Liver (tissue), 9 donors: ENCODE results near the gene SCTR. TPM values are rescaled to one million over a fixed set of nuclear protein-coding genes. Genes with fewer than 3 reads are reported as not detected.

Source experiments
- DNase-seq: peaks from one replicate; pipeline ENCODE4 v3.0.0-alpha.2; 2017; ENCODE audit warnings: low spot score
- H3K27ac ChIP-seq, 2 donors: one replicate each; pipeline ENCODE4 v1.7.0; 2013; ENCODE audit warnings: inconsistent platforms in 2 of 2, low read length in 2 of 2, control low read depth in 1 of 2, low read depth in 1 of 2, mild to moderate bottlenecking in 1 of 2
- H3K27me3 ChIP-seq, 4 donors: one replicate each; pipeline versions ENCODE4 v1.6.1 to v1.7.0; 2013; ENCODE audit warnings: low read length in 3 of 4, inconsistent platforms in 1 of 4, mild to moderate bottlenecking in 1 of 4, moderate library complexity in 1 of 4; ENCODE audit not compliant: control insufficient read depth in 4 of 4, insufficient read depth in 4 of 4
- H3K36me3 ChIP-seq, 4 donors: one replicate each; pipeline versions ENCODE4 v1.6.1 to v1.7.0; 2013; ENCODE audit warnings: low read length in 3 of 4, mild to moderate bottlenecking in 3 of 4, low read depth in 1 of 4, moderate library complexity in 1 of 4; ENCODE audit not compliant: control insufficient read depth in 4 of 4, insufficient read depth in 3 of 4
- H3K4me1 ChIP-seq, 4 donors: one replicate each; pipeline versions ENCODE4 v1.6.1 to v1.7.0; 2013; ENCODE audit warnings: low read length in 3 of 4, mild to moderate bottlenecking in 3 of 4, moderate library complexity in 1 of 4; ENCODE audit not compliant: control insufficient read depth in 4 of 4, insufficient read depth in 4 of 4
- H3K4me3 ChIP-seq, 3 donors: one replicate each; pipeline versions ENCODE4 v1.6.1 to v1.7.0; 2013; ENCODE audit warnings: low read length in 3 of 3, control low read depth in 1 of 3, low read depth in 1 of 3, mild to moderate bottlenecking in 1 of 3
- H3K9ac ChIP-seq, 2 donors: one replicate each; pipeline ENCODE4 v1.7.0; 2013; ENCODE audit warnings: low read length in 2 of 2, mild to moderate bottlenecking in 2 of 2, moderate library complexity in 2 of 2, control low read depth in 1 of 2, low read depth in 1 of 2
- H3K9me3 ChIP-seq, 4 donors: one replicate each; pipeline versions ENCODE4 v1.6.1 to v1.7.0; 2013; ENCODE audit warnings: low read length in 3 of 4; ENCODE audit not compliant: control insufficient read depth in 4 of 4
- EGR1 ChIP-seq, 2 donors: IDR thresholded peaks; 2 replicates each; pipeline ENCODE4 v1.6.1; 2016 to 2018; ENCODE audit warnings: antibody characterized with exemption in 2 of 2, low read depth in 2 of 2
- FOXA1 ChIP-seq: IDR thresholded peaks from 2 replicates; pipeline ENCODE4 v1.6.1; 2016; ENCODE audit warnings: antibody characterized with exemption
- FOXA2 ChIP-seq: IDR thresholded peaks from 2 replicates; pipeline ENCODE4 v1.6.1; 2016; ENCODE audit warnings: antibody characterized with exemption
- GABPA ChIP-seq, 2 donors: IDR thresholded peaks in 1 of 2; conservative IDR thresholded peaks in 1 of 2; 2 replicates each; pipeline ENCODE4 v1.6.1; 2016; ENCODE audit warnings: antibody characterized with exemption in 2 of 2, mild to moderate bottlenecking in 1 of 2, moderate library complexity in 1 of 2
- HNF4A ChIP-seq, 2 donors: conservative IDR thresholded peaks; 2 replicates each; pipeline ENCODE4 v1.6.1; 2016; ENCODE audit warnings: antibody characterized with exemption in 2 of 2, mild to moderate bottlenecking in 2 of 2
- JUND ChIP-seq, 2 donors: IDR thresholded peaks; 2 replicates each; pipeline ENCODE4 v1.6.1; 2016; ENCODE audit warnings: antibody characterized with exemption in 2 of 2
- RAD21 ChIP-seq, 2 donors: IDR thresholded peaks; 2 replicates each; pipeline ENCODE4 v1.6.1; 2016; ENCODE audit warnings: antibody characterized with exemption in 2 of 2, mild to moderate bottlenecking in 2 of 2
- YY1 ChIP-seq: IDR thresholded peaks from 2 replicates; pipeline ENCODE4 v1.6.1; 2016; ENCODE audit warnings: antibody characterized with exemption, mild to moderate bottlenecking
- WGBS: extraction: QIAGEN DNeasy Blood & Tissue Kit; methylation state at CpG from one replicate; pipeline ENCODE4 v1.1.7; 2013; 5-methylcytosine and 5-hydroxymethylcytosine counted together
- polyA plus RNA-seq, 2 donors: library from polyadenylated mRNA; stranded (reverse) in 1 of 2; unstranded in 1 of 2; fragments of 200-250 nt in 1 of 2; fragments of >200 nt in 1 of 2; fragmentation: Nextera tagmentation in 1 of 2; extraction: Ambion mirVana in 1 of 2; gene quantifications; one replicate each; pipeline versions ENCODE4 v1.2.1 to v1.2.3, GENCODE V29; 2013 to 2015
- total RNA-seq, 2 donors: library from RNA; depleted of rRNA; stranded (reverse); fragments of >200 nt; gene quantifications; one replicate each; pipeline ENCODE4 v1.2.3, GENCODE V29; 2014
- TF ChIP-seq, protein P1 (sequence below): IDR thresholded peaks from 2 replicates; pipeline ENCODE4 v1.6.1; 2016; ENCODE audit warnings: antibody characterized with exemption, mild to moderate bottlenecking
- TF ChIP-seq, protein P2 (sequence below): IDR thresholded peaks from 2 replicates; pipeline ENCODE4 v1.6.1; 2016; ENCODE audit warnings: antibody characterized with exemption
- TF ChIP-seq, protein P3 (sequence below): IDR thresholded peaks from 2 replicates; pipeline ENCODE4 v1.6.1; 2016; ENCODE audit warnings: antibody characterized with exemption
- TF ChIP-seq, protein P4 (sequence below): fragments of 150-350 bp; IDR thresholded peaks from 2 replicates; pipeline ENCODE4 v1.5.1; 2017; ENCODE audit warnings: improper control_type of control experiment, low read depth, low read length; ENCODE audit not compliant: missing input control
- donor health status: healthy.
- donor health status: healthy.
- donor health status: healthy.
- donor health status: healthy.
- donor health status: healthy.

SCTR gene
- total and polyA plus RNA-seq, 4 donors = 0.17 to 0.47 (median 0.29) TPM

DNA sequence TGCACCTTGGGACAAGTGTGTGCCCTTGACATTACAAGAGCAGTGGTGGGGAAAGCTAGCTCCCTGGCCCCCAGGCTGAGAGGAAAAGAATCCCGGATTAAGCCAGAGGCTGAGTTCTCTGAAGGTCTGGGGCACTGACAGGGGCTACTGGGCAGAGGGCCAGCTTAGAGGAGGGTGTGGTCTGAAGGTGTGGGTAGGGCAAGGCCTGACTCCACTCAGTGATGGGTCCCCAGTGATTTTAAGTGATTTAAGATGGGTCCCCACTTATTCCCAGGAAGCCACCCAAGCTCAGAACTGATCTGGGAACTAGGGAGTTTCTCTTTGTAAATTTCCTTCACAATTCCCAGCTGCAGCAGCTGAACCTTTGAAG lies 83.8 kb downstream of the SCTR start:
- Histone ChIP-seq H3K27ac (no peak overlapping the region), H3K36me3 (peaks cover 5 to 14% (median 8%) of the 10 kb centered on the region in 4 donors), H3K4me1 (peaks cover 11 to 31% (median 25%) of the 10 kb centered on the region in 4 donors), H3K4me3 (no peak overlapping the region), H3K9ac (no peak overlapping the region), H3K27me3 (no peaks in the 10 kb centered on the region), H3K9me3 (no peaks in the 10 kb centered on the region)
- TF ChIP-seq HNF4A (conservative IDR thresholded peaks at IDR 0.05) (no peak), YY1 (no peak), RAD21 (IDR thresholded peaks at IDR 0.05) (no peak)
- DNase-seq = no peak
- WGBS = 75% methylated on average over 1 of the region's 1 CpG

DNA sequence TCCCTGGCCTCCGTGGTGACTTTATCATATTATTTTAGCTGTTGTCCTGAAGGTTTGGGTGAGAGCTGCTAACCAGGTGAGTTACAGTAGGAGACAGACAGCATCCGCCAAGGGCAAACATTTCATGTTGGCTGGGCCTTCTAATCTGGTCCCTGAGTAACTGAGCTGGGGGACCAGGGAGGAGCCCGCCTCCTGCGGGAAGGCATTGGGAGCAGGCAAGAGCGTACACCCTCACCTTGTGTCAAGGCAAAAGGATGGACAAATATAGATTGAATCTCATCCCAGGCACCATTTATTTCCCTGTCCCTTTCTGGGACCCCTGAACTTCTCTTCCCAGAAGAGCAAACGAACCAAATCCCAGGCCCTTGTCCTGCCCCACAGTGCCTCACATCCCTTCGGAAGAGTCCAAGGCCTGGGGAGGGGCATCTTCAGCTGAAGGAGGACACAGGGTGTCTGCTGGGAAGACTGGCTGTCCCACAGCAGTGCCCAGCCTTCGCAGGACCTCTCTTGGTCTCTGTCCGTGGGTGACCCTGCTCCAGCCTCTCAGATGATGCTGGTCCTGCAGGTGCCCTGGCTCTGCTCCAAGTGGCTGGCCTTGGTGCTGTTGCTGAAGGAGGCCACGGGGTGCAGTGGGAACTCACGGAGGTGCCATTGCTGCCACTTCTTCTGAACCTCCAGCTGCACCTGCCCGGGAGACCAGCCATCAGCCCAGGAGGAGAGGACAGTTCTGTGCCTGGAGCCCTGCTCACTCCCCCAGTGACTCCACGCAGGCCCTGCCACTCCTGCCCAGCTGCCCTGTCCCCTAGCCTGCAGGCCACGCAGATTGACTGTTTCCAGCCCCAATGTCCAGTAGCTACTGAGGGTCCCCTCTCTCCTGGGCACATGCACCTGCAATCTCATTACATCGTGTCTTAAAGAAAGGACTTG lies 84.4 kb downstream of the SCTR start:
- no peak for DNase-seq
- WGBS = 82% methylated on average over 15 of the region's 15 CpGs

More for the DNA sequence above, 84.4 kb downstream of the SCTR start:
- Histone ChIP-seq H3K9me3 (no peaks in the 10 kb centered on the region), H3K4me1 (peaks cover 11 to 38% (median 31%) of the 10 kb centered on the region in 4 donors), H3K9ac (no peak overlapping the region), H3K27me3 (no peaks in the 10 kb centered on the region), H3K36me3 (peaks cover 5 to 14% (median 8%) of the 10 kb centered on the region in 4 donors), H3K27ac (no peak overlapping the region), H3K4me3 (no peak overlapping the region)
- TF ChIP-seq, protein P1, sequence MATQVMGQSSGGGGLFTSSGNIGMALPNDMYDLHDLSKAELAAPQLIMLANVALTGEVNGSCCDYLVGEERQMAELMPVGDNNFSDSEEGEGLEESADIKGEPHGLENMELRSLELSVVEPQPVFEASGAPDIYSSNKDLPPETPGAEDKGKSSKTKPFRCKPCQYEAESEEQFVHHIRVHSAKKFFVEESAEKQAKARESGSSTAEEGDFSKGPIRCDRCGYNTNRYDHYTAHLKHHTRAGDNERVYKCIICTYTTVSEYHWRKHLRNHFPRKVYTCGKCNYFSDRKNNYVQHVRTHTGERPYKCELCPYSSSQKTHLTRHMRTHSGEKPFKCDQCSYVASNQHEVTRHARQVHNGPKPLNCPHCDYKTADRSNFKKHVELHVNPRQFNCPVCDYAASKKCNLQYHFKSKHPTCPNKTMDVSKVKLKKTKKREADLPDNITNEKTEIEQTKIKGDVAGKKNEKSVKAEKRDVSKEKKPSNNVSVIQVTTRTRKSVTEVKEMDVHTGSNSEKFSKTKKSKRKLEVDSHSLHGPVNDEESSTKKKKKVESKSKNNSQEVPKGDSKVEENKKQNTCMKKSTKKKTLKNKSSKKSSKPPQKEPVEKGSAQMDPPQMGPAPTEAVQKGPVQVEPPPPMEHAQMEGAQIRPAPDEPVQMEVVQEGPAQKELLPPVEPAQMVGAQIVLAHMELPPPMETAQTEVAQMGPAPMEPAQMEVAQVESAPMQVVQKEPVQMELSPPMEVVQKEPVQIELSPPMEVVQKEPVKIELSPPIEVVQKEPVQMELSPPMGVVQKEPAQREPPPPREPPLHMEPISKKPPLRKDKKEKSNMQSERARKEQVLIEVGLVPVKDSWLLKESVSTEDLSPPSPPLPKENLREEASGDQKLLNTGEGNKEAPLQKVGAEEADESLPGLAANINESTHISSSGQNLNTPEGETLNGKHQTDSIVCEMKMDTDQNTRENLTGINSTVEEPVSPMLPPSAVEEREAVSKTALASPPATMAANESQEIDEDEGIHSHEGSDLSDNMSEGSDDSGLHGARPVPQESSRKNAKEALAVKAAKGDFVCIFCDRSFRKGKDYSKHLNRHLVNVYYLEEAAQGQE = no peak
- no peak for TF ChIP-seq JUND (IDR thresholded peaks at IDR 0.05)
- no peak for TF ChIP-seq RAD21 (IDR thresholded peaks at IDR 0.05)
- TF ChIP-seq FOXA2 = no peak
- TF ChIP-seq YY1 = no peak
- TF ChIP-seq EGR1 (IDR thresholded peaks at IDR 0.05; ENCODE audit: low read depth in 2 of 2) = no peak
- TF ChIP-seq, protein P2, sequence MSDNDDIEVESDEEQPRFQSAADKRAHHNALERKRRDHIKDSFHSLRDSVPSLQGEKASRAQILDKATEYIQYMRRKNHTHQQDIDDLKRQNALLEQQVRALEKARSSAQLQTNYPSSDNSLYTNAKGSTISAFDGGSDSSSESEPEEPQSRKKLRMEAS = no peak
- TF ChIP-seq FOXA1 = no peak
- TF ChIP-seq, protein P3, sequence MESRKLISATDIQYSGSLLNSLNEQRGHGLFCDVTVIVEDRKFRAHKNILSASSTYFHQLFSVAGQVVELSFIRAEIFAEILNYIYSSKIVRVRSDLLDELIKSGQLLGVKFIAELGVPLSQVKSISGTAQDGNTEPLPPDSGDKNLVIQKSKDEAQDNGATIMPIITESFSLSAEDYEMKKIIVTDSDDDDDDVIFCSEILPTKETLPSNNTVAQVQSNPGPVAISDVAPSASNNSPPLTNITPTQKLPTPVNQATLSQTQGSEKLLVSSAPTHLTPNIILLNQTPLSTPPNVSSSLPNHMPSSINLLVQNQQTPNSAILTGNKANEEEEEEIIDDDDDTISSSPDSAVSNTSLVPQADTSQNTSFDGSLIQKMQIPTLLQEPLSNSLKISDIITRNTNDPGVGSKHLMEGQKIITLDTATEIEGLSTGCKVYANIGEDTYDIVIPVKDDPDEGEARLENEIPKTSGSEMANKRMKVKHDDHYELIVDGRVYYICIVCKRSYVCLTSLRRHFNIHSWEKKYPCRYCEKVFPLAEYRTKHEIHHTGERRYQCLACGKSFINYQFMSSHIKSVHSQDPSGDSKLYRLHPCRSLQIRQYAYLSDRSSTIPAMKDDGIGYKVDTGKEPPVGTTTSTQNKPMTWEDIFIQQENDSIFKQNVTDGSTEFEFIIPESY = no peak
- TF ChIP-seq, protein P4, sequence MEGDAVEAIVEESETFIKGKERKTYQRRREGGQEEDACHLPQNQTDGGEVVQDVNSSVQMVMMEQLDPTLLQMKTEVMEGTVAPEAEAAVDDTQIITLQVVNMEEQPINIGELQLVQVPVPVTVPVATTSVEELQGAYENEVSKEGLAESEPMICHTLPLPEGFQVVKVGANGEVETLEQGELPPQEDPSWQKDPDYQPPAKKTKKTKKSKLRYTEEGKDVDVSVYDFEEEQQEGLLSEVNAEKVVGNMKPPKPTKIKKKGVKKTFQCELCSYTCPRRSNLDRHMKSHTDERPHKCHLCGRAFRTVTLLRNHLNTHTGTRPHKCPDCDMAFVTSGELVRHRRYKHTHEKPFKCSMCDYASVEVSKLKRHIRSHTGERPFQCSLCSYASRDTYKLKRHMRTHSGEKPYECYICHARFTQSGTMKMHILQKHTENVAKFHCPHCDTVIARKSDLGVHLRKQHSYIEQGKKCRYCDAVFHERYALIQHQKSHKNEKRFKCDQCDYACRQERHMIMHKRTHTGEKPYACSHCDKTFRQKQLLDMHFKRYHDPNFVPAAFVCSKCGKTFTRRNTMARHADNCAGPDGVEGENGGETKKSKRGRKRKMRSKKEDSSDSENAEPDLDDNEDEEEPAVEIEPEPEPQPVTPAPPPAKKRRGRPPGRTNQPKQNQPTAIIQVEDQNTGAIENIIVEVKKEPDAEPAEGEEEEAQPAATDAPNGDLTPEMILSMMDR = no peak
- TF ChIP-seq GABPA (IDR thresholded peaks at IDR 0.05 in 1 of 2, conservative IDR thresholded peaks at IDR 0.05 in 1 of 2) = no peak
